Nephron progenitor cell (in vitro differentiated cells): ENCODE results near the gene BID.

ENCODE experiments used
- DNase-seq: peaks from one replicate; pipeline ENCODE4 v3.0.0; 2021
- H3K27ac Mint-ChIP-seq: 2 replicates; pipeline ENCODE4 v1.8.0; 2021; ENCODE audit warnings: mild to moderate bottlenecking, moderate library complexity, mixed read lengths
- H3K27me3 Mint-ChIP-seq: 2 replicates; pipeline ENCODE4 v1.8.0; 2021; ENCODE audit warnings: mild to moderate bottlenecking, low read depth, mixed read lengths; ENCODE audit not compliant: poor library complexity
- H3K36me3 Mint-ChIP-seq: 2 replicates; pipeline ENCODE4 v1.8.0; 2021; ENCODE audit warnings: low read depth, mixed read lengths
- H3K4me1 Mint-ChIP-seq: 2 replicates; pipeline ENCODE4 v1.8.0; 2021; ENCODE audit warnings: mixed read lengths
- H3K4me3 Mint-ChIP-seq: 2 replicates; pipeline ENCODE4 v1.8.0; 2021; ENCODE audit warnings: mild to moderate bottlenecking, moderate library complexity, mixed read lengths
- H3K9me3 Mint-ChIP-seq: 2 replicates; pipeline ENCODE4 v1.8.0; 2021; ENCODE audit warnings: mild to moderate bottlenecking, moderate library complexity, mixed read lengths
- TF ChIP-seq, protein P1 (sequence below): fragments of 200-600 bp; sonication (generic); IDR thresholded peaks from 2 replicates; pipeline ENCODE4 v1.5.0; 2021; ENCODE audit warnings: antibody characterized with exemption

The BID gene

DNA sequence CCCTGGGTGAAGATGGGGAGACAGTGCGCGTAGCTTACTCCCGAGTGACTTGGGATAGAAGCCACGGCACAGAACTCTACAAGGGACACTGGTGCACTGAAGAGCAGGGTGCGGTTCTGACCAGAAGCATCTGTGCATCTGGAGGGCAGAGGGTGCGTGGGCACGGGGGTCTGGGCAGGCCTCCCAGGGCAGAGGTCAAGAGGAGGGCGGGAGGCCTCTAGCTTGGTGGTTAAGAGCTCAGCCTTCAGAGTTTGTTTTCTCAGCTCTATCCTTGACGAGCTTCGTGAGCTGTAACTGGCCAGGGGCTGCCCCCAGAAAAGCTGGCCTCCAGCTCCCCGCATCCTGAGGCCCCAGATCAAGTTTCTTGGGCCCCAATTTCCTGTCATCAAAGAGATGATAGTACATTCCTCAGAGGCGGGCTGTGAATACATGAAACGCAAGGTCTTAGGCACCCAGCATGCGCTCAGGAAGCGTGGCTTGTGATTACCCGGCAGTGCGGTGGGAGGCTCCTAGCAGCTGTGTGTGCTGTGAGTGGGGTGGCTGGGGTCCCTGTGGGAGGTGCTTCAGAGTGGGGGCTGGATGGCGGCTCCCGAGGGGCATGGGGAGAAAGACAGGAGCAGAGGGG lies 6.0 kb upstream of the BID start:
- Mint-ChIP-seq H3K27ac (peak overlapping the region; percentile 80), H3K4me3 (no peak overlapping the region), H3K27me3 (no peaks in the 10 kb centered on the region), H3K4me1 (peaks cover 71% of the 10 kb centered on the region), H3K9me3 (peaks cover 8% of the 10 kb centered on the region), H3K36me3 (no peaks in the 10 kb centered on the region)
- DNase-seq = no peak
- TF ChIP-seq, protein P1, sequence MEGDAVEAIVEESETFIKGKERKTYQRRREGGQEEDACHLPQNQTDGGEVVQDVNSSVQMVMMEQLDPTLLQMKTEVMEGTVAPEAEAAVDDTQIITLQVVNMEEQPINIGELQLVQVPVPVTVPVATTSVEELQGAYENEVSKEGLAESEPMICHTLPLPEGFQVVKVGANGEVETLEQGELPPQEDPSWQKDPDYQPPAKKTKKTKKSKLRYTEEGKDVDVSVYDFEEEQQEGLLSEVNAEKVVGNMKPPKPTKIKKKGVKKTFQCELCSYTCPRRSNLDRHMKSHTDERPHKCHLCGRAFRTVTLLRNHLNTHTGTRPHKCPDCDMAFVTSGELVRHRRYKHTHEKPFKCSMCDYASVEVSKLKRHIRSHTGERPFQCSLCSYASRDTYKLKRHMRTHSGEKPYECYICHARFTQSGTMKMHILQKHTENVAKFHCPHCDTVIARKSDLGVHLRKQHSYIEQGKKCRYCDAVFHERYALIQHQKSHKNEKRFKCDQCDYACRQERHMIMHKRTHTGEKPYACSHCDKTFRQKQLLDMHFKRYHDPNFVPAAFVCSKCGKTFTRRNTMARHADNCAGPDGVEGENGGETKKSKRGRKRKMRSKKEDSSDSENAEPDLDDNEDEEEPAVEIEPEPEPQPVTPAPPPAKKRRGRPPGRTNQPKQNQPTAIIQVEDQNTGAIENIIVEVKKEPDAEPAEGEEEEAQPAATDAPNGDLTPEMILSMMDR = no peak

DNA sequence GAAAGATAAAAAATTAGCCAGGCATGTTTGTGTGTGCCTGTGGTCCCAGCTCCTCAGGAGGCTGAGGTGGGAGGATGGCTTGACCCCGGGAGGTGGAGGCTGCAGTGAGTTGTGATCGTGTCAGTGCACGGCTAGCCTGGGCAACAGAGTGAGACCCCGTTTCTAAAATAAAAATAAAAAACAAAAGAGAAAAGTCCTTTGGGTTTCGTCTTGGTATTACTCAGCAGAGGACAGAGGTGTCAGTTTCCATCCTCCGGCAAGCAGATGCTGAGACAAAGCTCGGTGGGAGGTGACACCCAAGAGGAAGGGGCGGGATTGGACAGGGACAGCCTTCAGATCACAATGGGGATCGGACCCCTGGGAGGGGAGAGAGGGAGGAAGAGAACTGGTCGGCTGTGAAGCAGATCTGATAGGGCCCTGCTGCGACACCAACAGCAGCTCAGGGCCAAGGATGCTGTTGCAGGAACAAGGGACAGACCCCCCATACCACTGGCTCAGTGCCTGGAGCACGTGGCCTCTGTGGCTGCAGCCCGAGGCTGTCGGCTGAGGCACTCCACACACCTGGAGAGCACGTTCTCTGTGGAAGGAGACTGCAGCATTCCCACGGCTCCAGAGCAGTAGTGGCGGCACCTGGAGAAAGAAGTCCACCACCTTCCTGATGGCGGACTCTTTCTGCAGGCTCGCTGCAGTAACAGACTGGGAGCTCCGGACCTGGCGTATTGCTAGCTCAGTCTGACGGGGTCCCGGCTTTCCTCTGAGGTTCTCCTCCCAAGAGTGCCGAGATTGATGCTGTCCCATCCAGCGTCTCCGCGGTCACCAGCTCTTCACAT lies 5.2 kb upstream of the BID start:
- Mint-ChIP-seq H3K4me3 (peak overlapping the region; percentile 55), H3K27ac (peak overlapping the region; percentile 18)

DNA sequence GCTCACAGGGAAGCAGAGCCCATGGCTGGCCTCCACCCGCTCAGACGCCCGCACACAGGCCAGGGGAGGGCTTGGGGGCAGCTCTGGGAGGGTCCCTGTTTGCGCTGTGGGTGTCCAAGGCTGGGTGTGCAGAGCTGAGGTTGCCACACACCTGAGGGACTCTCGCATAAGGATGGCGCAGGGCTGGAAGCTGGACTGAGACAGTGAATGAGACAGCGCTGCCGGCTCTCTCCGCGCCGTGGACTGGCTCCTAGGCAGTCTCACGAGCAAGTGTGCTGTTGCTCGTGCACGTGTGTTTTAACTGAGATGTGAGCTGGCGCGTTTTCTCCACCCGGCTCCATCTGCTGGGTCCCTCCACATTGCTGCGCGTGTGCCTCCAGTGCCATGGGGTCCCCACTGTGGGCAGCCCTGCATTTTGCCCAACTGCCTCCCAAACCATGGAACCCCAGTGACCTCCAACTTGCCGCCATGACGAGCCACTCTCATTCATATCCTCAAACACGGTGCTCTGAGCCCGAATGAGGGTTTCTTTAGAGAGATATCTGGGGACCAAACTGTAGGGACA lies 4.2 kb upstream of the BID start:
- peaks cover 8% of the 10 kb centered on the region for H3K9me3 Mint-ChIP-seq
- no peak overlapping the region for H3K27ac Mint-ChIP-seq
- TF ChIP-seq, protein P1 = no peak
- H3K27me3 Mint-ChIP-seq = no peaks in the 10 kb centered on the region
- peaks cover 70% of the 10 kb centered on the region for H3K4me1 Mint-ChIP-seq
- no peak for DNase-seq
- H3K4me3 Mint-ChIP-seq = no peak overlapping the region
- H3K36me3 Mint-ChIP-seq = no peaks in the 10 kb centered on the region

More for the DNA sequence above, 5.2 kb upstream of the BID start:
- Mint-ChIP-seq H3K9me3 (peaks cover 8% of the 10 kb centered on the region), H3K4me1 (peaks cover 73% of the 10 kb centered on the region), H3K36me3 (no peaks in the 10 kb centered on the region), H3K27me3 (no peaks in the 10 kb centered on the region)
- no peak for DNase-seq
- TF ChIP-seq, protein P1 = no peak

DNA sequence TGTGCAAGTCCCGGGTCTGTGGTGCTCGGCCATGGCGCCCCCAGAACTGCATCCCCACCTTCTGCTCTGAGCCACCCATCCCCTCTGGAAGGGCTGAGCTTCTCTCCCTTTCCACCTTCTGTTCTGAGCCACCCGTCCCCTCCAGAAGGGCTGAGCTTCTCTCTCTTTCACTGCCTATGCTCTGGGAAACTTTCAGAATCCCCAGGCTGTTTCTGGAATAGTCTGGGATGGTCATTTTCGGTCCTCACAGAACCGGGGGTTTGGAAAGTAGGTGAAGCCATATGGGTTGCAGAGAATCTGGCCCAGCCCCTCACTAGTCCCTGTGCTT lies 3.4 kb upstream of the BID start:
- Mint-ChIP-seq H3K36me3 (no peaks in the 10 kb centered on the region), H3K27ac (peak overlapping the region; percentile 95), H3K4me1 (peaks cover 71% of the 10 kb centered on the region), H3K4me3 (no peak overlapping the region), H3K9me3 (peaks cover 8% of the 10 kb centered on the region), H3K27me3 (no peaks in the 10 kb centered on the region)
- DNase-seq = no peak
- TF ChIP-seq, protein P1 = no peak

- Mint-ChIP-seq H3K27ac (peak overlapping the region; percentile 95), H3K9me3 (peaks cover 8% of the 10 kb centered on the region), H3K4me3 (no peak overlapping the region), H3K27me3 (no peaks in the 10 kb centered on the region), H3K4me1 (peaks cover 71% of the 10 kb centered on the region), H3K36me3 (no peaks in the 10 kb centered on the region)
- TF ChIP-seq, protein P1 = no peak
- no peak for DNase-seq
These were observed 2.9 kb upstream of the BID start for GRCh38 chr22:17777005-17777716.
